NCI-H82 treated with DMSO at 0.1 percent for 48 hours (cell line): Measurements from ENCODE around the gene ACMSD.

Experiments used
- DNase-seq: peaks from one replicate; lab custom pipeline; 2025; ENCODE audit not compliant: unreplicated experiment; lab: John Stamatoyannopoulos, UW

Gene ACMSD

GRCh38 chr2:134944975-134945374 is 106.6 kb downstream of the ACMSD start:
- DNase-seq: no peak

GRCh38 chr2:134946073-134946472 is 107.7 kb downstream of the ACMSD start:
- DNase-seq: no peak

- DNase-seq: no peak
Measured at GRCh38 chr2:134949981-134950708, 111.7 kb downstream of the ACMSD start.

- no peak for DNase-seq
Measured at GRCh38 chr2:134950886-134951285, 112.5 kb downstream of the ACMSD start.
